NB4 (cell line): Measurements from ENCODE around the gene RXRB.

Experiments
- DNase-seq: peaks from one replicate; pipeline ENCODE4 v3.0.0; 2010; ENCODE audit warnings: low read depth
- H3K4me3 ChIP-seq: one replicate; pipeline ENCODE4 v1.5.1; 2011; ENCODE audit warnings: mild to moderate bottlenecking, low read depth, low read length, moderate library complexity
- MYC ChIP-seq: IDR thresholded peaks from 2 replicates; pipeline ENCODE4 v1.6.1; 2011; ENCODE audit warnings: low read depth, low read length
- POLR2A ChIP-seq: IDR thresholded peaks from 2 replicates; pipeline ENCODE4 v1.6.1; 2011; ENCODE audit warnings: mild to moderate bottlenecking; ENCODE audit not compliant: insufficient read length; ENCODE audit errors: extremely low read depth
- TF ChIP-seq, protein P1 (sequence below): IDR thresholded peaks from 2 replicates; pipeline ENCODE4 v1.6.1; 2011; ENCODE audit warnings: low read depth, low read length
- TF ChIP-seq, protein P2 (sequence below): IDR thresholded peaks from one replicate; pipeline ENCODE4 v1.5.1; 2012; ENCODE audit warnings: low read depth, low read length

RXRB gene

DNA sequence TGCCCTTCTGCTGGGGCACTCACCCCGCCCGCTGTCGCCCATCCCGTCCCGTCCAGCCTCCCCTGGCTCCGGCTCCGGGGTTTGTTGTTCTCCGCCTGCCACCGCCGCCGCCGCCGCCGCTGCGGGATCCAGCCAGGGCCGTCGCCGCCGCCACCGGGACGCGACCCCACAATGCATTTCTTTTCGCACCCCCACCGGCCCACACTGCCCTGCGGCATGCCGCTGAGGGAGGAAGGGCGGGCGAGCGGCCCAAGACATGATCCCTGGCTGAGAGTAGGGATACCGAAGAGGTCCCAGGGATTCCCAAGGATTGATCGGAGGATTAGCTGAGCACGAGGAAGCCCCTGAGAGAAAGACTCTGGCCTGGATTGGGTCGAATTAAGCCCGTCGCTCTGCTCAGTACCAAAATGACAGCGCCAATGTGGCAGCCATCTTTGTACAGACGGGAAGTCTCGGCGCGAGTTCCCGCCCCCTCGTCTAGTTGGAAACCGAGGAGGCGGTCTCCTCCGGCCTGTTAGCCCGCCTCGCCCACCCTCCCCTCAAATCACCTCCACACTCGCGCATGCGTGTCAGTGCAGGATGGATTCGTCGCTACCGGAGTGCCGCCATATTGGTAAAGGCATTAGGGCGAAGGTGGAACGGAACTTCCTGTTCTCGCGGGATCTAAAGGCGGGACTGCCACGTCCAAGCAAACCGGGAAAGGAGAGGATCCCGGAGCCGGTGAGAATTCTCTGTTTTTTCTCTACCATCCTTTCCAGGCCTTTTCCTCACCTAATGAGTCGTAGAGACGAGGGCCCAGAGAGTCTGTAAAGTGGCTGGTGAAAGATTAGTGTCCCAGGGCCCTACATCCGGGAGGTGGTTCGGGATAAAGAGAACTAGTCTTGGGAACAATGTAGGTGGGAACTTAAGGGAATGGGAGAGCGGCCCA is at the start of gene RXRB, which contains the start of gene SLC39A7:
RXRB (minus strand) TSS at position 447 of the 928 bp plus-strand sequence; CDS start at position 258, 189 bp downstream.
SLC39A7 (plus strand) TSS at position 649 of the 928 bp plus-strand sequence. CDS start 379 bp downstream, outside the sequence.
- peak within 1 kb of the TSS; percentile 92 for H3K4me3 ChIP-seq
- TF ChIP-seq POLR2A (peak; percentile 85), MYC (no peak)
- TF ChIP-seq, protein P1, sequence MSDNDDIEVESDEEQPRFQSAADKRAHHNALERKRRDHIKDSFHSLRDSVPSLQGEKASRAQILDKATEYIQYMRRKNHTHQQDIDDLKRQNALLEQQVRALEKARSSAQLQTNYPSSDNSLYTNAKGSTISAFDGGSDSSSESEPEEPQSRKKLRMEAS, result 0 out of 2 replicates have a peak, but pooled peaks have one; percentile 8
- TF ChIP-seq, protein P2, sequence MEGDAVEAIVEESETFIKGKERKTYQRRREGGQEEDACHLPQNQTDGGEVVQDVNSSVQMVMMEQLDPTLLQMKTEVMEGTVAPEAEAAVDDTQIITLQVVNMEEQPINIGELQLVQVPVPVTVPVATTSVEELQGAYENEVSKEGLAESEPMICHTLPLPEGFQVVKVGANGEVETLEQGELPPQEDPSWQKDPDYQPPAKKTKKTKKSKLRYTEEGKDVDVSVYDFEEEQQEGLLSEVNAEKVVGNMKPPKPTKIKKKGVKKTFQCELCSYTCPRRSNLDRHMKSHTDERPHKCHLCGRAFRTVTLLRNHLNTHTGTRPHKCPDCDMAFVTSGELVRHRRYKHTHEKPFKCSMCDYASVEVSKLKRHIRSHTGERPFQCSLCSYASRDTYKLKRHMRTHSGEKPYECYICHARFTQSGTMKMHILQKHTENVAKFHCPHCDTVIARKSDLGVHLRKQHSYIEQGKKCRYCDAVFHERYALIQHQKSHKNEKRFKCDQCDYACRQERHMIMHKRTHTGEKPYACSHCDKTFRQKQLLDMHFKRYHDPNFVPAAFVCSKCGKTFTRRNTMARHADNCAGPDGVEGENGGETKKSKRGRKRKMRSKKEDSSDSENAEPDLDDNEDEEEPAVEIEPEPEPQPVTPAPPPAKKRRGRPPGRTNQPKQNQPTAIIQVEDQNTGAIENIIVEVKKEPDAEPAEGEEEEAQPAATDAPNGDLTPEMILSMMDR, result no peak
- peak; percentile 99 for DNase-seq

DNA sequence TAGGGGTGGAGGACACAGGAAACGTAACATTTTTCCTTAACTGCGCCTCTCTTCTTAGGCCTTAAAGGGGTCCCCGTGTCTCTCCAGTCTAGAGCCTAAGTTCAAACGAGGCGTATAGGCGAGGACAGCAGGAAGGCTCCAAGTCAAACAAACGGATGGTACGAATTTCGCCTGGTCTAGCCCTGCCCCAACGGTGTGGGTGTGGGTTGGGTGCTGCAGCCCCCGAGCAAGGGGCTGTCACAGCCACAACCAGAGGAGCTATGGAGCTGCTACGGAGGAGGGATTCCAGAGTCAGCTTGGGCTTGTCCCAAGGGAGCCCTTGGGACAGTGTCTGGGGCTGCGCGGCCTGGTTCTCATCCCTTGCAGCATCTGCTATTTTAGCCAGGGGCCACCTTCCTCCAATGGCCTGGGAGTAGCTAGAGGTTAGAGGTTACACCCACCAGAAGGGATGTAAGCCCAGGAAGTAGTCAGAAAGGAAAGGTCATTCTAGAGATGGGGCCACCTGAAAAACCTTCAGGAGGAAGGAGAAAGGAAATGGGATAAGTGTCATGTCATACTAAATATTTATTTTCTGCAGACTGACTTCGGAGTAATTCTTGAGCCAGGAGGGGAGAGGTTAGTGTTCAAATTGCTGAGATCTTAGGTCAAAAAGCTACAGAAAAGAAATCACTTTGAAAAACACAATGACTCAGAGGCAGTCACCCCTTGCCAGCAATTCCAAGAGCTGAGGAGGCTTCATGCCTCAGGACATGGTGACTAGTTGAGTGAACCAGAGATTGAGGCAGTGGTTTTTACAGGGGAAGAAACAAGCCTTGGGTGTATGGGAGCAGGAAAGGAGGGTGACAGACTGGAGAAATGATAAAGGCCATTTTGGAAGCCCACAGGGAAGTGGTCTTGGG is 49.5 kb upstream of the RXRB start:
- TF ChIP-seq MYC, result no peak
- TF ChIP-seq, protein P1, result no peak
- H3K4me3 ChIP-seq, result peak overlapping the region; percentile 94
- DNase-seq, result peak; percentile 58

DNA sequence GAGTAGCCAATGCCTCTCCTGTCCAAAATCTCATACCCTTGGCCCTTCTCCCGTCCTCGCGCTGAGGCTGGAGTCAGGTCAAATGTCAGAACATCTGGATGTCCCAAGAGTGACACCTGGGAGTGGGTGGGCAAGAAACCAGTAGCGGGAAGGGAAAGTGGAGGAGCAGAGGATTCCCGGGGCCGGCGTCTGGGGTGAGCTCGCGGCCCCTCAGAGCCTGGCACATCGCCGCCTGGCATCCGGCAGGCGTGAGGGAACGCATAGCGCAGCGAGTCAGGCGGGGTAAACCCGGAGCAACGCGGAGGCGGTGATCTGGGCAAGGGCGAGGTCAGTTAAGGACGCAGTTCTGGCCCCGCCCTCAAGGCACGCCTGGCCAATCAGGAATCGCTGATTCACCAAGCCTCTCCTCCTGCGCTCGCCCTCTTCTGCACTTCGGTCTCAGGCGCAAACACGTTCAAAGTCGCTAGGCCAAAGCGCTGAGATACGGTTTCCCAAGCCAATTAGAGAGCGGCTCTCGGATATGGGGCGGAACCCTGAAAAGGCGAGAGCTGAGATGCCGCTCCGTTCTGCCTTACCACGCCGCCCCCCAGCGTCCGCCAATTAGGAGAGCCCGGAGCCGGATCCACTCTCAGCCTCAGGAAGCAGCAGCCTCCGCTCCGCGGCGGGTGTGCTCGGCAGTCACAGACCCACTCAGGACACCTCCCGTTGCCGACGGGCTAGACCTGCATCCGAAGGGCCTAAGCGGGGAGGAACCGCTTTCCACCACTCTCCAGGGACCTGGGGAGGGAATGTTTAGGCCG is 48.7 kb upstream of the RXRB start:
- peak overlapping the region; percentile 94 for H3K4me3 ChIP-seq
- DNase-seq, result peak; percentile 100
- TF ChIP-seq POLR2A, result peak; percentile 74
- TF ChIP-seq, protein P2, result no peak
- peak; percentile 88 for TF ChIP-seq MYC
- TF ChIP-seq, protein P1, result peak; percentile 81

DNA sequence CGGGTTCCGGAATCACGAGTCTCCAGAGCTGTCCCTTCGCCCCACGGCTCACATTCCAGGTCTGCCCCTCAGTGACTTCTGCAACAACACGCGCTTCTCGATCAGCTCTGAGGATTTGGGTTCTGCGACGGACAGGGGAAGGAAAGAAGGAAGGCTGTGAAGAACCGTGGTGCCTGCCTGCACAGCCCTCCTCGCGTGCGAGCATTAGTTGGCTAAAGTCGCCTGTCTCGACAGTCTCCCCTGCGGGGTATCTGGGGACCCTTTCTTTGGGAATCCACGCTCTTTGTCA is 48.1 kb upstream of the RXRB start:
- DNase-seq, result peak; percentile 72
- TF ChIP-seq, protein P1, result peak; percentile 49
- TF ChIP-seq, protein P2, result no peak
- H3K4me3 ChIP-seq, result peak overlapping the region; percentile 61

DNA sequence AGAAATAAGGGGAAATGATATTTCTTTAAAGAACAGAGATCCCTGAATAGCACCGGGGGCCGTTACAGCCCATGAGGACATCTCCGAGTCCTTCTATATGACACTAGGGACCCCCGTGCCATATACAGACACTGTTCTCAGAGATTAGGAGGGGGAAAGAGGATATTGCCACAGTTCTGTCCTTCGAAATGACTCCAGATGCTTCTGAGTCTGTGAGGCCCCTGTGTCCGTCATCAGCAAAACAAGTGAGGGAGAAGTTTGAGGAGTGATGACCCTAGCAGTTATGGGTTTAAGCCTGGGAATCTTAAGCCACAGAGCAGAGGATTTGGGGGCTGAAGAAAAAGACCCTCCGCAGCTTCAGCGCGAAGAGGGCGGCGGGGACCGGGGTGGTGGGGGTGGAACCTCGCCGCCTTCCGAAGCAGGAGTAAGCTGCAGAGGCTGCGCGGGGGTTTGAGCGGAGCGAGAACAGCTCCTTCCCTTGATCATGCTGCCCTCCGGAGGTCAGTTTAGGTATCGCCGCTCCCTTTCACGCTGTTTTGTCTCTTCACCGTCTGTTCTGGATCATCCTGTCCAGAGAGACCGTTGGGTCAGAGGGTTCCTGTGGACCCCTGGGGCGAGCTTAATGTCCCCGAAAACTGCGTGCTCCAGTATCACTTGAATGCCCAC is 47.6 kb upstream of the RXRB start:
- peak; percentile 91 for DNase-seq
- H3K4me3 ChIP-seq, result peak overlapping the region; percentile 61
- TF ChIP-seq, protein P1, result no peak; the same call in 1 of the 2 replicates
- TF ChIP-seq, protein P2, result peak; percentile 83
